HG03521 (cell line): Measurements from ENCODE around the gene USP35.
"Not testable (repeated sequence)": the region's sequence is repeated elsewhere in the genome, so short reads cannot be mapped to it uniquely, and the experiment has no call there.

ENCODE experiments used
- ATAC-seq: cut with Tn5 transposase; IDR thresholded peaks from one replicate; pipeline ENCODE4 v1.9.1; 2021; ENCODE audit warnings: mild to moderate bottlenecking, moderate library complexity; ENCODE audit not compliant: unreplicated experiment

The USP35 gene

GRCh38 chr11:78170413-78170812, 18.3 kb upstream of the USP35 start:
- no peak for ATAC-seq

GRCh38 chr11:78170874-78171549, 17.7 kb upstream of the USP35 start:
- ATAC-seq, result no peak

DNA sequence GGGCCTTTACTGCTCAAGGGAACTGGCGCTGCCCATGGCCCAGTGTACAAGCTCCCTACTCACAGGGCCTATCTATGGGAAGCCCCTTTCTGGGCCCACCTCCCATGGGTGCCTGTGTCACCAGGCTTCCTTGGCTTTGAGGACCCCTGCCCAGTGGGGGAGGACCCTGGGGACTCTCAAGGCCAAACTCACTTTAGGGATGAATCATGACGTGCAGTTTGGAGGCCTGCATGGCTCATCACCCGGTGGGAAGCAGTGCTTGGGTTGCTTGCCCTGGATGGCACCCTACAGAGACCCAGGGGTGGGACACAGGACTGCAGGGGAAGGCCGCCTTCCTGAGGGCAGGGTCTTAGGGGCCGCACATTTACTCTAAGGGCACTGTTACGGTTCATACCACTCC, 16.8 kb upstream of the USP35 start:
- no peak for ATAC-seq

- ATAC-seq, result not testable (repeated sequence)
Measured at GRCh38 chr11:78175862-78176261, 12.9 kb upstream of the USP35 start.

- no peak for ATAC-seq
Measured at GRCh38 chr11:78176605-78177141, 12.0 kb upstream of the USP35 start.

GRCh38 chr11:78177216-78177615, 11.5 kb upstream of the USP35 start:
- ATAC-seq, result no peak

DNA sequence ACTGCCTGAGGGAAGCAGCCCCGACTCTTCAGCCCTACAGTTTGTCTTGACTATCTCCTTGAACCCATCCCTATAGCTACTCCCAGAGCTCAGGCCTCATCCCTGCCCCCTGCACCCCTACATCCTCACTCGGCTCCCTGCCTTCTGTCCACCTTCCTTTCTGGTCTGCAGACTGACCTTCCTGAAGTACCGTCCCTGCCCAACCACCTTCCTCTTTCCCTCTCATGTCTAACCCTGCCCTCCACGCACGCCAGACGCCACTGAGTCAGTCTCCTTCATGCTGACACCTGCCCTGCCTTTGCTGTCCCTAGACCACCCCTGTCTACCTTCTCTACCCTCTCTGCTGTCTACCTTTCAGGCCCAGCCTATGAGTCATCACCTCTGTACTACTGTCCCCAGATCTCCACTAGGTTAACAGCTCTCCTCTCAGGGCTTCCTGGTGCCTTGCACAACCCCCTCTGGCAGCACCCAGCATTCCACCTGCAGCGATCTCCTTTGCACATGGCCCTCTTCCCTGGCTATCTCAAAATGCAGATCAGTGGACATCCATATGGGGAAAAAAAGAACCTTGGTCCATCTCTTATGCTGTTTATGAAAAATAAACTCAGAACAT, 9.2 kb upstream of the USP35 start:
- no peak for ATAC-seq

DNA sequence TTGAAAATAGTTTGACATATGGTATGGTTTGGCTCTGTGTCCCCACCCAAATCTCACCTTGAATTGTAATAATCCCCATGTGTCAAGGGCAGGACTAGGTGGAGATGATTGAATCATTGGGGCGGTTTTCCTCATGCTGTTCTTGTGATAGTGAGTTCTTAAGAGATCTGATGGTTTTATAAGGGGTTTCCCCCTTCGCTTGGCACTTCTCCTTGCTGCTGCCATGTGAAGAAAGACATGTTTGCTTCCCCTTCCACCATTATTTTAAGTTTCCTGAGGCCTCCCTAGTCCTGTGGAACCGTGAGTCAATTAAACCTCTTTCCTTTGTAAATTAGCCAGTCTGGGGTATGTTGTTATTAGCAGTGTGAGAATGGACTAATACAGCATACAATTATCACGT, 8.0 kb upstream of the USP35 start:
- ATAC-seq, result no peak

- ATAC-seq, result no peak
Measured at GRCh38 chr11:78181185-78181584, 7.5 kb upstream of the USP35 start.

GRCh38 chr11:78187366-78188285, 1.1 kb upstream of the USP35 start:
- peak; percentile 14 for ATAC-seq

DNA sequence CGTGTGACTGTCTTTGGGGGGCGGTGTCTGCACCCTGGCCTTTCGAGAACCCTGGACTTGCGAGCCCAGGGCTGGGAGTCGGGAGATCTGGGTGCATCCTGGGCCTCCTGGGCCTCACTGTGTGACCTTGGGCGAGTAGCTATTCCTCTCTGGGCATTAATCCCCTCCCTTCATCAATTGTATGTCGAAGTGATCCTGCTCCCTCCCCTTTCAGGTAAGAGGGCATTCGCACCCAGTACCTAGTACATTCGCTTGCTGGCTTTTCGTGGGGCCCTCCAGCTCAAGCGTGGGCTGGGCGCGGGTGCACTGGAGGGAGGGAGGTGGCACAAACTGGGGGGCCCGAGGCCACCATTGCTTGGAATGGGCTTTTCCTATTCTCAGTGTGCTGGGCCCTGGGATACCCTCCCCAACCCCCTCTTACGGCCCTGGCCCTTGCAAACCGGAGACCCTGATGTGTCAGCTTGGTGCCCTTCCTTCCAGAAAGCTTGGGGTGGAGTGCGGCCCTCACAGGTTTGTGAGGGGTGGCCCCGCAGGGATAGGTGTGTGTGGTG, 530 bp downstream of the USP35 start:
- ATAC-seq, result no peak

- ATAC-seq, result no peak
Measured at GRCh38 chr11:78189851-78190250, 1.1 kb downstream of the USP35 start.

- no peak for ATAC-seq
Measured at GRCh38 chr11:78190374-78190773, 1.7 kb downstream of the USP35 start.

- no peak for ATAC-seq
Measured at GRCh38 chr11:78190871-78191538, 2.3 kb downstream of the USP35 start.

DNA sequence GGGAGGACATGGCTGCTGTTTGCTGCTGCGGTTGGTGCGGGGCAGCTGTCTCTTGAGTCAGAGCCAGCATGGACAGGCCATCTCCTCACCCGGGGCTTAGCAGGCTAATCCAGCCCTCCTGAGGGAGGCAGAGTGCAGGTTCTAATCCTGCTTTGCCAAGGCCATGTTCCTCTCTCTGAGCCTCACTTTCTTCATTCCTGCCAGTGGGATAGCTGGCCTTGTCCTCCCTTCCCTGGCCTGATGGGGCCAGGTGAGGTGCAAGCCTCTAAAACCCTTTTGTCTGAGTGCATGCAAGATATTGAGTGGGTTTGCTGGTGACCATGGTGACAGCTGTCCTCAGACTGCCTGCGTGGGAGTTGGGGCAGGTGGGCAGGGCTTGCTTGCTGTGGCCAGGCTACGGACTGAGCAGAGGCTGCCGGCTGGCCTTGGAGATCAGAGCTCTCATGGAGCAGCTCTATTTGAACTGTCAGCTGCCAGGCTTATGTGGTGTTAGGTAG, 3.6 kb downstream of the USP35 start:
- ATAC-seq, result no peak

DNA sequence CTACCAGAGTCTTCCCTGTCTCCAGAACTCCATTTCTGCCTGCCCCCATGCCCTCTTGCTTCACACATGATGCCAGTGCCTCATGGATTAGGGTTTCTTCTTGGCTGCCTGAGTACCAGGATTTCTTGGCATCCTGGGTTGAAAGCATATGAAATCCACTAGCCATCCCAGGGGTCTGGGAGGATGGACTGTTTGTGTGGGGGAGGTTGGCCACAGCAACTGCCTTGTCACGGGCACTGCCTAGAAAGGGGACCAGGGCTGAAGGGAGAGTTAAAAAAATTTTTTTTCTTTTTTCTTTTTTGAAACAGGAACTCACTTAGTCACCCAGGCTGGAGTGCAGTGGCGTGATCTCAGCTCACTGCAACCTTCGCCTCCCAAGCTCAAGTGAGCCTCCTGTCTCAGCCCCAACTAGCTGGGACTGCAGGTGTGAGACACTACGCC, 4.2 kb downstream of the USP35 start:
- no peak for ATAC-seq

GRCh38 chr11:78193806-78194205, 5.1 kb downstream of the USP35 start:
- ATAC-seq, result no peak

DNA sequence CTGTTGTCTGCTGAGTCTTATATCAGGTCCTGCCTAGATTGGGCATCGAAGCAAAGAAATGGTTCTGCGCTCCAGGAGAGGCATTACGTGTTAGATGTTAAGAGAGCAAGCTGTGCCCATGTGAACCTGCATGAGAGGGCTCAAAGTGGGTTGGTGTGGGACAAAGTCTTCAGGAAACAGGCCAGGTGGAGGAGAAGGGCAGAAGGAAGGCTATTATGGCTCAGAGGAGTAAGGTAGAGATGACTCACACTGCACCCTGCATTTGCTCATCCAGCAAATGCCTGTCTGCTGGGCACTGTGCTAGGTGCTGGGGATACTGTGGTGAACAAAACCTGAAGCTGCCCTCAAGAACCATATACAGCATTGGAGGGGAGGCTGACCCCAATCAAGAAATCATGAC, 5.8 kb downstream of the USP35 start:
- no peak for ATAC-seq

DNA sequence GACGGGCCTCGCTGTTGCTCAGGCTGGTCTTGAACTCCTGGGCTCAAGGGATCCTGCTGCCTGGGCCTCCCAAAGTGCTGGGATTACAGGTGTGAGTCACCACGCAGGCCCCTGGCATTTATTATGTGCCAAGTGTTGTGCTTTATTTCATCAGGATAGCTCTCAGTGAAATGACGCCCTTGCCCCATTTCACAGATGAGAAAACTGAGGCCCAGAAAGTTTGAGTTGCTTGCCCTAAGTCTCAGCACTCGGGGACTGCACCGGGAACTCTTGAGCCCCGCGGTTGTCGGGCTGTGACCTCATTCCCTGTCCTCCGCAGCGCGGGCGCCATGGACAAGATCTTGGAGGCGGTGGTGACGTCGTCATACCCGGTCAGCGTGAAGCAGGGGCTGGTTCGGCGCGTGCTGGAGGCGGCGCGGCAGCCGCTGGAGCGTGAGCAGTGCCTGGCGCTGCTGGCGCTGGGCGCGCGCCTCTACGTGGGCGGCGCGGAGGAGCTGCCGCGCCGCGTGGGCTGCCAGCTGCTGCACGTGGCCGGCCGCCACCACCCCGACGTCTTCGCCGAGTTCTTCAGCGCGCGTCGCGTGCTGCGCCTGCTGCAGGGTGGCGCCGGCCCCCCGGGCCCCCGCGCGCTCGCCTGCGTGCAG, 7.3 kb downstream of the USP35 start:
- no peak for ATAC-seq

DNA sequence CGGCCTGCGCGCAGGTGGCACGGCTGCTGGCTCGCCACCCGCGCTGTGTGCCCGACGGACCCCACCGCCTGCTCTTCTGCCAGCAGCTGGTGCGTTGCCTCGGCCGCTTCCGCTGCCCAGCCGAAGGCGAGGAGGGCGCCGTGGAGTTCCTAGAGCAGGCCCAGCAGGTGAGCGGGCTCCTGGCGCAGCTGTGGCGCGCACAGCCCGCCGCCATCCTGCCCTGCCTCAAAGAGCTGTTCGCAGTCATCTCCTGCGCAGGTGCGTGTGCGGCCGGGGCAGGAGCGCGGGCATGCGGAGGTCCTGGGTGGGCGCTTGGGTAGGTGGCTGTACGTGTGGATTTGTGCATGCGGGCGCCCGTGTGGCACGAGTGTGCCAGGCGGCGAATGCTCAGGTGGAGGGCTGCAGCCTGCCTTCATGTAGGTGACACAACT, 8.0 kb downstream of the USP35 start:
- no peak for ATAC-seq
